A549 treated with CORT108297 at 1 μM for 4 hours (cell line): Measurements from ENCODE around the gene HTR2C. TPM values are rescaled to one million over a fixed set of nuclear protein-coding genes. Genes with fewer than 3 reads are reported as not detected.

ENCODE experiments used
- total RNA-seq: library from RNA; stranded (reverse); fragments of 200-300 nt; extraction: Qiagen RNA extraction; gene quantifications from 5 replicates; pipeline ENCODE4 v1.2.3, GENCODE V29; 2022

The HTR2C gene
- total RNA-seq: not detected in 5 replicates

GRCh38 chrX:114583646-114584374, at the start of gene HTR2C:
TSS of gene HTR2C (plus strand) at chrX:114584086. CDS start at chrX:114726937, 142,851 bp downstream.

